Ishikawa (cell line): Measurements from ENCODE around the gene ZSCAN25.

ENCODE experiments used
- CEBPB ChIP-seq: IDR thresholded peaks from 2 replicates; pipeline ENCODE4 v1.6.1; 2012
- CREB1 ChIP-seq: IDR thresholded peaks from 2 replicates; pipeline ENCODE4 v1.6.1; 2012; ENCODE audit warnings: low read depth
- EGR1 ChIP-seq: IDR thresholded peaks from 2 replicates; pipeline ENCODE4 v1.6.1; 2012
- EP300 ChIP-seq: IDR thresholded peaks from 2 replicates; pipeline ENCODE4 v1.6.1; 2012; ENCODE audit warnings: borderline replicate concordance
- FOXM1 ChIP-seq: IDR thresholded peaks from 2 replicates; pipeline ENCODE4 v1.6.1; 2012; ENCODE audit warnings: low read depth, borderline replicate concordance
- MAX ChIP-seq: IDR thresholded peaks from 2 replicates; pipeline ENCODE4 v1.6.1; 2012
- NFIC ChIP-seq: IDR thresholded peaks from 2 replicates; pipeline ENCODE4 v1.6.1; 2012
- RAD21 ChIP-seq: IDR thresholded peaks from 2 replicates; pipeline ENCODE4 v1.6.1; 2012; ENCODE audit warnings: low read depth
- REST ChIP-seq: IDR thresholded peaks from 2 replicates; pipeline ENCODE4 v1.6.1; 2012; ENCODE audit warnings: low read depth, mild to moderate bottlenecking
- TAF1 ChIP-seq: IDR thresholded peaks from 2 replicates; pipeline ENCODE4 v1.6.1; 2012; ENCODE audit warnings: low read depth, mild to moderate bottlenecking
- TCF12 ChIP-seq: IDR thresholded peaks from 2 replicates; pipeline ENCODE4 v1.6.1; 2012; ENCODE audit warnings: low read depth
- TEAD4 ChIP-seq: IDR thresholded peaks from 2 replicates; pipeline ENCODE4 v1.6.1; 2012
- USF1 ChIP-seq: IDR thresholded peaks from 2 replicates; pipeline ENCODE4 v1.6.1; 2012
- YY1 ChIP-seq: IDR thresholded peaks from 2 replicates; pipeline ENCODE4 v1.6.1; 2012; ENCODE audit warnings: low read depth
- ZBTB7A ChIP-seq: IDR thresholded peaks from 2 replicates; pipeline ENCODE4 v1.6.1; 2012; ENCODE audit warnings: low read depth

Gene ZSCAN25

GRCh38 chr7:99601656-99602310, 15.0 kb upstream of the ZSCAN25 start:
- TF ChIP-seq RAD21 (no peak), ZBTB7A (no peak), EP300 (no peak), NFIC (no peak), REST (no peak), MAX (no peak), FOXM1 (no peak)

GRCh38 chr7:99605527-99605926, 11.2 kb upstream of the ZSCAN25 start:
- TF ChIP-seq MAX = no peak
- TF ChIP-seq TAF1 = no peak
- no peak for TF ChIP-seq TCF12
- TF ChIP-seq ZBTB7A = no peak
- TF ChIP-seq USF1 = no peak
- no peak for TF ChIP-seq EP300
- TF ChIP-seq NFIC = no peak
- no peak for TF ChIP-seq EGR1
- TF ChIP-seq CEBPB = no peak
- TF ChIP-seq REST = no peak
- TF ChIP-seq TEAD4 = no peak
- no peak for TF ChIP-seq CREB1

GRCh38 chr7:99606531-99606930, 10.2 kb upstream of the ZSCAN25 start:
- TF ChIP-seq FOXM1 (no peak), NFIC (no peak), YY1 (no peak), EP300 (no peak), TAF1 (no peak), USF1 (no peak), TCF12 (no peak), REST (no peak), RAD21 (no peak), ZBTB7A (no peak), TEAD4 (no peak), CEBPB (no peak), MAX (no peak)

- no peak for TF ChIP-seq CEBPB
- no peak for TF ChIP-seq RAD21
- no peak for TF ChIP-seq MAX
- no peak for TF ChIP-seq TCF12
- no peak for TF ChIP-seq TEAD4
- TF ChIP-seq YY1 = no peak
- TF ChIP-seq NFIC = no peak
Measured at GRCh38 chr7:99607548-99607947, 9.2 kb upstream of the ZSCAN25 start.
